GM03348 (cell line): ENCODE measurements around the gene PRSS8.
"Not testable (repeated sequence)": the region's sequence is repeated elsewhere in the genome, so short reads cannot be mapped to it uniquely, and the experiment has no call there.

Experiments used
- DNase-seq: peaks from one replicate; pipeline ENCODE4 v3.0.0; 2012; ENCODE audit warnings: low spot score

Gene PRSS8

DNA sequence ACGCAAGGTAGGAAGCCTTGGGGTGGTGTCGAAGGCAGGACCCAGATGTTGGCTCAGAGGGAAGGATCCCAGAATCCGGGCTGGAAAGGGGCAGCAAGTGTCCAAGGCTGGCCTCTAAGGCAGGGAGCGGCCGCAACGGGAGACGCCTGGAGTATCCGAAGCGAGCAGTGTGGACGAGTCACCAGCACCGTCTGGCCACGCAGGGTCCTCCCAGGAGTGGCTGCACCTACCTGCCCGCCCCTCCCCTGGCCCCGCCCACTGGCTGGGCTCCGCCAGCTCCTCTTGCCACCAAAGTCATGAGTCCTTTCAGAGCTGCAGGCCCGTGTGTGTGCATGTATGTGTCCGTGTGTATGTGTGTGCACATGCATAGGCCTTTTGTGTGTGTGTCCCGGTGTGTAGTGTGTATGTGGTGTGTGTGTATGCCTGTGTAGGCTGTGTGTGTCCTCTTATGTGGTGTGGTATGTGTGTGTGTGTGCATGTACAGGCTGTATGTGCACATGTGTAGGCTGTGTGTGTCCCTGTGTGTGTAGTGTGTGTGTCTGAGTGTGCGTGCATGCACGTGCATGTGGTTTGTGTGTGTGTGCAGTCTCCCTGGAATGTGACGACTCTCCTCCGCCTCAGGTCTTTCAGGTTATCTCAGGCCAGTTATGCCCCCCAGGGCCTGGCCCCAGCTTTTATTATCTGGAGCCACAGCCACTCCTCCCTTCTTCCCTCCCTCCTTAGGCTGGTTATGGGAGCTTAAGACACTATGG lies at the start of gene PRSS8:
PRSS8 (minus strand) TSS at position 193 of the 752 bp plus-strand sequence. CDS start 229 bp downstream, outside the sequence.
- no peak for DNase-seq

- DNase-seq, result no peak
Measured at GRCh38 chr16:31184888-31185287, 49.4 kb upstream of the PRSS8 start.

GRCh38 chr16:31183432-31184428 lies 48.2 kb upstream of the PRSS8 start:
- no peak for DNase-seq

DNA sequence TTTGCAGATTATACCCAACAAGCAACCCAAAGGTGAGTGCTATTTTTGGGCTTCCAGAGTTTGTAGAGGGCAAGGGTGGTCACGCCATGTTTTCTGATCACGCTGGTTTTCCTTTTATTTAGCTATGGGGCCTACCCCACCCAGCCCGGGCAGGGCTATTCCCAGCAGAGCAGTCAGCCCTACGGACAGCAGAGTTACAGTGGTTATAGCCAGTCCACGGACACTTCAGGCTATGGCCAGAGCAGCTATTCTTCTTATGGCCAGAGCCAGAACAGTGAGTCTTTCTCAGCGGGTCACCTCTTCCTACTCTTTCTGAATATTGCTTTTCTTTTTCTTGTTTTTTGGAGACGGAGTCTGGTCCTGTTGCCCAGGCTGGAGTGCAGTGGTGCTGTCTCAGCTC lies 46.9 kb upstream of the PRSS8 start:
- peak; percentile 44 for DNase-seq

DNA sequence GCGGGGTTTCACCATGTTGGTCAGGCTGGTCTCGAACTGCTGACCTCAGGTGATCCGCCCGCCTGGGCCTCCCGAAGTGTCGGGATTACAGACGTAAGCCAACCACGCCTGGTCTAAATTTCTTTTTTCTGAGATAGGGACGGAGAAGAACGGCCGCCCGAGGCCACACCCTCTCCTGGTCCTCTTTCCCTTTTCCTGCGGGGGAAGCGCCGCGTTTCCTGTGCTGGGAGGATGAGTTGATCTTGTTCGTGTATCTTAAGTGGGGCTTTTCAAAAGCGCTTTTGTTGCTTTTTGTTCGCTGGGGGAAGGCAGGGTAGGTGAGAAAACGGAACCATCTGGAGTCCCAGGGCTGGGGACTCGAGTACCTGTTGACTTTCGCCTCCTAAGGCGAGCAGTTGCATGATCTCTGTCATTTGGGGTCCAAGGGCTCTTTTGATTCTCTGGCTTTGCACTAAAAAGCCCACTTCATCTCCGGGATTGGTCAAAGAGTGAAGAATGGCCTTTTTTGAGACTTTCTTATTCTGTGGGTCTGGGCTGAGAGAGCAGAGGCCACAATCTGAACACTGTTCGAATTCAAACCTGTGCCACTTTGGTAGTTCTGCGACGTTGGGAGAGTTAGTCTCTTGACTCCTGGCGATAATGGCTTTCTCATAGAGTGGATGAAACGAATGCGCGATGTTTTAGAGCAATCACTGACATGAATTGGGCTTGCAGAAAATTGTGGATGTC lies 45.7 kb upstream of the PRSS8 start:
- DNase-seq, result peak; percentile 65

DNA sequence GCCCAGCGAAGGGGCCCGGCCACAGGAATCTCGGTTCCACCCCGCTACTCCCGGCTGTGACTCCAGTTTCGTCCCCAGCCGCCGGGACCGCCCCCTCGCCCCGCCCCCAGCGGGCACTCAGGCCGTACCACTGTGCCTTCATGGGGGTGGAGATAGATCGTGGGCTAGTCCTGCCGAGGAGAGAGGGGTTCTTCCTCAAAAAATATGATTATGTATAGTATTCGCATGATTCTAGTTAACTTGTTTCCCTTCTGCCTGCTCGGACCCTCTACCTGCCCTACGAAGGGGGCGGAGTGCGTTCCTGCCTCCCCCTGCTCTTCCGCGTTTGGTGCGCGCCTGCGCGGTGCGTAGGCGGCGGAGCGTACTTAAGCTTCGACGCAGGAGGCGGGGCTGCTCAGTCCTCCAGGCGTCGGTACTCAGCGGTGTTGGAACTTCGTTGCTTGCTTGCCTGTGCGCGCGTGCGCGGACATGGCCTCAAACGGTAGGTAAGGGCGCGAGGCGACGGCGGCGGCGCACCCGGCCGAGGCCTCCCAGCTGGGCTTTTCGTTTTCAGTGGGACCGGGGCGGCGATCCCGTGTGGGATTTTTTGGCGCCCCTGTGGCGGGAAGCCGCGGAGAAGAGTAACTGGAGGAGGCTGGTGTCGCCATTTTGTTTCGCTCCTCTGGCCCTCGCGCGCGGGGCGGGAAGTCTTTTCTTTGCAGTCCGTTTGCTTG lies 44.4 kb upstream of the PRSS8 start, which contains the start of gene FUS:
FUS (plus strand) TSS at position 393 of the 713 bp plus-strand sequence; CDS start at position 469, 76 bp downstream.
- peak; percentile 99 for DNase-seq

GRCh38 chr16:31179219-31179746 lies 43.8 kb upstream of the PRSS8 start:
- DNase-seq, result no peak

- no peak for DNase-seq
Measured at GRCh38 chr16:31177136-31177535, 41.6 kb upstream of the PRSS8 start.

GRCh38 chr16:31170048-31170447 lies 34.5 kb upstream of the PRSS8 start:
- DNase-seq, result not testable (repeated sequence)

GRCh38 chr16:31168848-31169247 lies 33.3 kb upstream of the PRSS8 start:
- no peak for DNase-seq

DNA sequence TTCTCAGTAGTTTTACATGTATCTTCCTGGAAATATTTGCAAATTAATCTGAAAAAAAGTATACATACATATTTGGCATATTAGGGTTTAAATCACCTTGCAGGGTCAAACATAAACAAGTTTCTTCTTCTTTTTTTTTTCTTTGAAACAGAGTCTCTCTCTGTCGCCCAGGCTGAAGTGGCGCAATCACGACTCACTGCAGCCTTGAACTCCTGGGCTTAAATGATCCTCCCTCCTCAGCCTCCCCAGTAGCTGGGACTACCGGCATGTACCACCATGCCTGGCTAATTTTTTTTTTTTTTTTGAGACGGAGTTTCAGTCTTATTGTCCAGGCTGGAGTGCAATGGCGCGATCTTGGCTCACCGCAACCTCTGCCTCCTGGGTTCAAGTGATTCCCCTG lies 31.8 kb upstream of the PRSS8 start:
- DNase-seq, result no peak

DNA sequence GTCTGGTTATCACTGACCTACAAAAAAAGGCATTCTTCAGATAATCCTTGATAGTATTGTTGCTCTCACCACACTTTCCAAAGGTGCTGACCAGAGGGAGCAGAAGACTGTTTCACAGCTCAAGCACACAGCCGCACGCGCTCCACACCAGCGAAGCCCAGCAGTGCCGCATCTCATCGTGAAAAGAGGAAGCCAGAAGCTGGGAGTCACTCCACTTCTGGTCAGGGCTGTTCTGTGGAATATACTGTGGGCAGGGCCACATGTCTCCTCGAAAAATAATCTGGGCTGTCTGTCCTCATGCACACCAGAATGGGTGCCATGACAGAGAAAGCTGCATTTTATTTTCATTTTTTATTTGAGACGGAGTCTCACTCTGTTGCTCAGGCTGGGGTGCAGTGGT lies 21.6 kb upstream of the PRSS8 start:
- no peak for DNase-seq

DNA sequence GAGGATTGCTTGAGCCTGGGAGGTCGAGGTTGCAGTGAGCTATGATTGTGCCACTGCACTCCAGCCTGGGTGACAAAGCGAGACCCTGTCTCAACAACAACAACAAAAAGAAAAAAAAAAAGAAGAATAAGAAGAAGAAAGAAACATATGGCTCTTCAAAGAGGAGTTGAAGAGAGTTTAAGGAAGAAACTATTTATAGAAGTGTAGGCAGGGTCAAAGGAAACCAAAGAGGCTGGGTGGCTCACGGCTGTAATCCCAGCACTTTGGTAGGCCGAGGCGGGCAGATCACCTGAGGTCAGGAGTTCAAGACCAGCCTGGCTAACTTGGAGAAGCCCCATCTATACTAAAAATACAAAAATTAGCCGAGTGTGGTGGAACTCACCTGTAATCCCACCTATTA lies 15.4 kb upstream of the PRSS8 start:
- DNase-seq, result not testable (repeated sequence)

DNA sequence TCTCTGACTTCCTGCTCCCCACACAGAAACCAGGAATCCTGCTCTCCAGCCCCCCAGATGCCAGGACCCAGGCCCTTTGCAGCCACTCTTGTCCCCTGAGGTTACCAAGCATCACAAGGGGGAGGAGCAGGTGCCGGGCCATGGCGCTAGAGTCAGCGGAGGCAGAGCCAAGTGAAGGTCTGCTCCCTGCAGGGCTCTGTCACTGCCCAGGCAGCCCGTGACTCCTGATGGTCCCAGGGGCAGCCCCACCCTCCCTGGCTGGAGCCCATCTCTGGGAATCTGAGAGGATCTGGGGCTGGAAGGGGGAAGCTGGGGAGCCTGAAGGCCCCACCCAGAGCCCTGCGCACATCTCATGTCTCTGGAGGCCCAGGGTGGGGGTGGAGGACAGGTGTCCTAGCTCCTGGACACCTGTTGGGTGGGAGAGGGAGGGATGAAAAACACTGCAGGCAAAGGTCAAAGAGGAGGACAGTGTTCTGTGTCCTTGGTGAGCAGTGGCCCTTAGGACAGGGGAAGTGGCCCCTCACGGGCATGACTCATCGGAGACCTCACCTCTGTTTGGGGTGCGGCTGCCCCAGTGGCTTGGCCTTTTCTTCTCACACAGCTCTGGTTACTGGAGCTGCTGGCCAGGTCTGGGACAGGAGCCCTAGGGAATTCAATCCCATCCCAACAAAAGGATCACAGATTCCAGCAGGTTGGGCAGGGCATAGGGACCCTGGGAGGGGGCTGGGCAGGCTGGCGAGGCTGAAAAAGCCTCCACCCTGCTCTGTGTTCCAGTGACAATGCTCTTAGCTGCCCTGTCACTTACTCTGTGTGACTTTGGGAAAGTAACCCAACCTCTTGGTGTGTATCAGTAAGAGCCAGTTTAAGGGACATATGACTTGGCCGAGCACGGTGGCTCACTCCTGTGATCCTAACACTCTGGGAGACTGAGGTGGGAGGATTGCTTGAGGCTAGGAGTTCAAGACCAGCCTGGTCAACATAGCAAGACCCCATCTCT lies 14.7 kb upstream of the PRSS8 start, which contains the start of gene PRSS36:
PRSS36 (minus strand) TSS at position 173 of the 997 bp plus-strand sequence; CDS start at position 142, 31 bp downstream.
- no peak for DNase-seq

GRCh38 chr16:31149332-31149731 lies 13.8 kb upstream of the PRSS8 start:
- no peak for DNase-seq

GRCh38 chr16:31148896-31149295 lies 13.4 kb upstream of the PRSS8 start:
- no peak for DNase-seq

DNA sequence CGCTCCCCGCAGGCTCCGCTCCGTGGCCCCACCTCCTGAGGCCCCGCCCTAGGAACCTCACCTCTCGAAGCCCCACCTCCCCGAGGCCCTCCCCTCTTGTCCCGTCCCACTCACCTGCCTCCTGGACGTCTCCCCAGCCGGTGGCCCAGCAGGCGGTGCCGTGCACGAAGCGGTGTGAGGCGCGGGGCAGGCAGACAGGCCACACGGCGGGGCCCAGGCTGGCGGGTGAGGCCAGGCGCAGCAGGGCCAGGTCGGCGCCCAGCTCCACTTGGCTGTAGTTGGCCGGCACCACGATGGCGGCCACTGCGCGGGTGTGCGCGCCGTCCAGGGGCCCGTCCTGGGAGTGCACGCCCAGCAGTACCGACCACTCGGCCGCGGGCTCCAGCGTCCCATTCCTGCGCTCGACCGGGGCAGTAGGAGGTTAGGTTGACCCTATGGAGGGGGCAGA lies 12.8 kb upstream of the PRSS8 start:
- DNase-seq, result no peak

DNA sequence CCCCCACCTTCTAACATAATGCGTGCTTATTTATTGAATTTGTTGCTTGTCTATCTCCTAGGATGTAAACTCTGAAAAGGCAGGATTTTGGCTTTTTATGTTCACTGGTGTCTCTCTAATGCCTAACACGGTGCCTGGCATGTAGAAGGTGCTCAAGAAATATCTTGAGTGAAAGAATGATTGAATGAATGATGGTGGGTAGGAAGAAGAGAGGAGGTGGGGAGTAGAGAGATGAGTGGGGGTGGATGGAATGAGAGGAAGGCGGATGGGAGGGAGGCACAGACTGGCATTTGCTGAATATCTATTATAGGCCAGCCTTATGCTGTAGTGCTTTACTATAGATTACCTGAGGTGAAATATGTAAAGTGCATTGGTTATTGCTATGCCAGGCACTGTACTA lies 12.0 kb upstream of the PRSS8 start:
- no peak for DNase-seq

DNA sequence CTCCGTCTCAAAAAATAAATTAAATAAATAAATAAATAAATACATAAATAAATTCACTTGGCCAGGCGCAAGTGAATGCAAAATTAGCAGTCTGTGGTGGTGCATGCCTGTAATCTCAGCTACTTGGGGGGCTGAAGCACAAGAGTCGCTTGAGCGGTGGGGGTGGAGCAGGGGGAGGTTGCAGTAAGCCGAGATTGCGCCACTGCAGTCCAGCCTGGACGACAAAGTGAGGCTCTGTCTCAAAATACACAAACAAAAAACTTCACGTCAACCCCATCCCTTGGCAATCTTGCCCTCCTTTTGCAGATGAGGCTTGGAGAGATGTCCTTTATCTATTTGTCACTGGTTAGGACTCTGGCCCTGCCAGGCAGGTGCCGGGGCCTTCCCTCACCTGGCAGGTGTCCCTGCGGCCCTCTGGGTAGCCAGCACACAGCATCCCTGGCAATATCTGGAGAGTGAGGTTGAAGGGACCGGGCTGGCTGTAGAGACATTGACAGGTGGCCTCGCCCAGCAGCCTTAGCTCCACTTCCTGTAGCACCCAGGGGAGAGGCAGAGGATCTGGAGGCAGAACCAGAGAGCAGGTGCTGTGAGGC lies 10.0 kb upstream of the PRSS8 start:
- DNase-seq, result no peak
